GM23338 (cell line): Measurements from ENCODE around the gene KLK4. TPM values are rescaled to one million over a fixed set of nuclear protein-coding genes. Genes with fewer than 3 reads are reported as not detected.

Experiments used
- ATAC-seq: fragments of 200-7000 bp; cut with Tn5 transposase; 3 replicates; pipeline ENCODE4 v1.9.1; 2020
- DNase-seq: peaks from one replicate; pipeline ENCODE4 v3.0.0-alpha.2; 2015; ENCODE audit warnings: low spot score
- H2AFZ ChIP-seq: fragments of 200-600 bp; sonication (generic); 2 replicates; pipeline ENCODE4 v1.8.0; 2016; ENCODE audit warnings: antibody characterized with exemption, mild to moderate bottlenecking, moderate library complexity
- H3F3A ChIP-seq: fragments of 200-600 bp; sonication (generic); replicated peaks from 2 replicates; pipeline ENCODE4 v1.8.0; 2017; ENCODE audit warnings: antibody characterized with exemption, mixed run types, low read depth
- H3K27ac ChIP-seq: fragments of 200-600 bp; sonication (generic); 2 replicates; pipeline ENCODE4 v1.6.1; 2016; ENCODE audit warnings: low read depth
- H3K27me3 ChIP-seq: fragments of 200-600 bp; sonication (generic); 2 replicates; pipeline ENCODE4 v1.8.0; 2016; ENCODE audit warnings: mild to moderate bottlenecking, mixed run types, moderate library complexity; ENCODE audit not compliant: insufficient read depth
- H3K36me3 ChIP-seq: fragments of 200-600 bp; sonication (generic); 2 replicates; pipeline ENCODE4 v1.8.0; 2016; ENCODE audit warnings: mild to moderate bottlenecking; ENCODE audit not compliant: insufficient read depth
- H3K4me1 ChIP-seq: fragments of 200-600 bp; sonication (generic); 2 replicates; pipeline ENCODE4 v1.8.0; 2016; ENCODE audit warnings: mild to moderate bottlenecking, moderate library complexity; ENCODE audit not compliant: insufficient read depth
- H3K4me2 ChIP-seq: fragments of 200-600 bp; sonication (generic); 2 replicates; pipeline ENCODE4 v1.7.1; 2017; ENCODE audit warnings: mixed run types
- H3K4me3 ChIP-seq: fragments of 200-600 bp; sonication (generic); 2 replicates; pipeline ENCODE4 v1.6.1; 2016; ENCODE audit warnings: mixed run types
- H3K79me2 ChIP-seq: fragments of 200-600 bp; sonication (generic); replicated peaks from 2 replicates; pipeline ENCODE4 v1.8.0; 2017; ENCODE audit warnings: mild to moderate bottlenecking; ENCODE audit not compliant: insufficient read depth
- H3K9me2 ChIP-seq: fragments of 200-600 bp; sonication (generic); 2 replicates; pipeline ENCODE4 v1.8.0; 2017; ENCODE audit not compliant: insufficient read depth
- H4K20me1 ChIP-seq: fragments of 200-600 bp; sonication (generic); replicated peaks from 2 replicates; pipeline ENCODE4 v1.8.0; 2017; ENCODE audit warnings: mild to moderate bottlenecking; ENCODE audit not compliant: insufficient read depth
- H3K27ac Mint-ChIP-seq: 2 replicates; pipeline ENCODE4 v1.8.0; 2020; ENCODE audit warnings: inconsistent platforms, mild to moderate bottlenecking, moderate library complexity, mixed read lengths
- H3K27me3 Mint-ChIP-seq: 3 replicates; pipeline ENCODE4 v1.8.0; 2022; ENCODE audit warnings: low read depth, mild to moderate bottlenecking, moderate library complexity, mixed read lengths, inconsistent platforms; ENCODE audit not compliant: insufficient read depth, poor library complexity
- H3K36me3 Mint-ChIP-seq: 3 replicates; pipeline ENCODE4 v1.8.0; 2021; ENCODE audit warnings: low read depth, mild to moderate bottlenecking, inconsistent platforms, moderate library complexity, mixed read lengths
- H3K4me1 Mint-ChIP-seq: 3 replicates; pipeline ENCODE4 v1.8.0; 2020; ENCODE audit warnings: mild to moderate bottlenecking, inconsistent platforms, mixed read lengths
- H3K4me3 Mint-ChIP-seq: 3 replicates; pipeline ENCODE4 v1.8.0; 2021; ENCODE audit warnings: moderate library complexity, mild to moderate bottlenecking, inconsistent platforms, mixed read lengths
- H3K9me3 Mint-ChIP-seq: 3 replicates; pipeline ENCODE4 v1.8.0; 2020; ENCODE audit warnings: moderate library complexity, mild to moderate bottlenecking, inconsistent platforms, mixed read lengths
- EZH2phosphoT487 ChIP-seq: fragments of 200-600 bp; sonication (generic); IDR thresholded peaks from one replicate; pipeline ENCODE4 v1.8.1; 2018; ENCODE audit warnings: antibody characterized with exemption; ENCODE audit not compliant: unreplicated experiment
- NANOG ChIP-seq: IDR thresholded peaks from 2 replicates; pipeline ENCODE4 v1.6.1; 2016; ENCODE audit warnings: antibody characterized with exemption, borderline replicate concordance
- POLR2AphosphoS5 ChIP-seq: IDR thresholded peaks from 2 replicates; pipeline ENCODE4 v1.6.1; 2016; ENCODE audit warnings: antibody characterized with exemption, low read depth
- polyA plus RNA-seq: library from polyadenylated mRNA; unstranded; fragments of >200 nt; fragmentation: Nextera tagmentation; extraction: Ambion mirVana; gene quantifications from 2 replicates; pipeline ENCODE4 v1.2.1, GENCODE V29; 2016
- total RNA-seq: library from RNA; depleted of rRNA; stranded (reverse); fragments of >200 nt; shearing (Covaris generic); gene quantifications from 2 replicates; pipeline ENCODE4 v1.2.3, GENCODE V29; 2014
- TF ChIP-seq, protein P1 (sequence below), 2 experiments: fragments of 200-600 bp in 1 of 2; sonication (generic) in 1 of 2; conservative IDR thresholded peaks; 2 replicates each; pipeline versions ENCODE4 v1.5.1 to v1.6.1; 2016 to 2017; ENCODE audit warnings: antibody characterized with exemption in 2 of 2, low read depth in 2 of 2, mild to moderate bottlenecking in 2 of 2, moderate library complexity in 1 of 2
- TF ChIP-seq, protein P2 (sequence below): fragments of 250-450 bp; sonication (Bioruptor Pico); IDR thresholded peaks from 2 replicates; pipeline ENCODE4 v1.5.0; 2020; ENCODE audit warnings: mild to moderate bottlenecking, moderate library complexity

Gene KLK4
- total and polyA plus RNA-seq, 2 experiments from 2014 or later = 0.76 to 1.8 TPM

DNA sequence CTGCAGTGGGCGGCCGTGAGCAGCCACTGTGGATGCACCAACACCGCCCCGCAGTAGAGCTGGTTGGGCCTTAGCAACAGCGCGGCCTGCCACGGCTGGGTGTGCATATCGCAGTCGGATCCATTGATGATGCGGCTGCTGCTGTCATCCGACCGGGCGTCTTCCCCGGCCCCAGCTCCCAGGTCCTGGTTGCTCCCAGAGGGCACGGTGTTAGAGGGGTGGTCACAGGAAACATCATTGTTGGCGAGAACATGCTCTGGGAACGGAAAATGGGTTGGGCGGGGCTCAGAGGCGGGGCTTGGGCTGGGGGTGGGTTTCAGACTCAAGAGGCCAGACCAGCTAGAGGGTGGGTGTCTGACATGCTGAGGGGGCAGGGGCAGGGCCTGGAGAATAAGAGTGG lies 38.7 kb upstream of the KLK4 start:
- Mint-ChIP-seq H3K4me3 (no peak overlapping the region), H3K9me3 (peaks cover 13% of the 10 kb centered on the region), H3K27ac (no peak overlapping the region), H3K27me3 (peaks cover 8% of the 10 kb centered on the region), H3K36me3 (no peaks in the 10 kb centered on the region; the same call in 2 of the 3 replicates), H3K4me1 (peaks cover 8% of the 10 kb centered on the region)
- Histone ChIP-seq H3K4me3 (no peak overlapping the region), H3K27ac (no peak overlapping the region), H3K9me2 (no peaks in the 10 kb centered on the region), H2AFZ (no peak overlapping the region), H3K4me2 (no peak overlapping the region), H3K79me2 (no peaks in the 10 kb centered on the region), H3F3A (no peaks in the 10 kb centered on the region), H3K27me3 (no peaks in the 10 kb centered on the region), H4K20me1 (no peaks in the 10 kb centered on the region), H3K36me3 (no peaks in the 10 kb centered on the region), H3K4me1 (peaks cover 9% of the 10 kb centered on the region; the same call in 1 of the 2 replicates)
- ATAC-seq = no peak
- TF ChIP-seq, protein P1, sequence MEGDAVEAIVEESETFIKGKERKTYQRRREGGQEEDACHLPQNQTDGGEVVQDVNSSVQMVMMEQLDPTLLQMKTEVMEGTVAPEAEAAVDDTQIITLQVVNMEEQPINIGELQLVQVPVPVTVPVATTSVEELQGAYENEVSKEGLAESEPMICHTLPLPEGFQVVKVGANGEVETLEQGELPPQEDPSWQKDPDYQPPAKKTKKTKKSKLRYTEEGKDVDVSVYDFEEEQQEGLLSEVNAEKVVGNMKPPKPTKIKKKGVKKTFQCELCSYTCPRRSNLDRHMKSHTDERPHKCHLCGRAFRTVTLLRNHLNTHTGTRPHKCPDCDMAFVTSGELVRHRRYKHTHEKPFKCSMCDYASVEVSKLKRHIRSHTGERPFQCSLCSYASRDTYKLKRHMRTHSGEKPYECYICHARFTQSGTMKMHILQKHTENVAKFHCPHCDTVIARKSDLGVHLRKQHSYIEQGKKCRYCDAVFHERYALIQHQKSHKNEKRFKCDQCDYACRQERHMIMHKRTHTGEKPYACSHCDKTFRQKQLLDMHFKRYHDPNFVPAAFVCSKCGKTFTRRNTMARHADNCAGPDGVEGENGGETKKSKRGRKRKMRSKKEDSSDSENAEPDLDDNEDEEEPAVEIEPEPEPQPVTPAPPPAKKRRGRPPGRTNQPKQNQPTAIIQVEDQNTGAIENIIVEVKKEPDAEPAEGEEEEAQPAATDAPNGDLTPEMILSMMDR (conservative IDR thresholded peaks at IDR 0.05; ENCODE audit: low read depth in 2 of 2) = peak in 1 of 2 experiments; percentile 33; a peak in 2 of 4 replicates
- no peak for TF ChIP-seq POLR2AphosphoS5
- DNase-seq = peak; percentile 27

DNA sequence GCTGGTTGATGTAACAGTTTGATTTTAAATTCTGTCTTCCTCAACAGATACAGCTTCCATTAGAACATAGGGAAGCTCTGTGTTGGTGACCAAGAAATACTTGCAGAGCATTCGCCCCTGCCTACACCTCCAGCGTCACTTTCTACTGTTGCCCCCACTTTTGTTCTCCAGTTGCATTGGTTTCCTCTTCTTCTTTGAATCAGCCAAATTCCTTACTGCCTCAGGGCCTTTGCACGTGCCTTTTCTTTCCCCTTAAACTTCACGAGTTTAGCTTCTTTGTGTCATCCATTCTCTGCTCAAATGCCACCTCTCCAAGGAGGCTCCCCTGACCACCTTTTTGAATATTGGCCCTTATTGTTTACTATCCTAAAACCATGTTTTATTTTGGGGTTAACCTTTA lies 35.9 kb upstream of the KLK4 start:
- TF ChIP-seq NANOG = no peak
- Histone ChIP-seq H3K9me2 (no peaks in the 10 kb centered on the region), H4K20me1 (no peaks in the 10 kb centered on the region), H3K4me1 (no peaks in the 10 kb centered on the region), H3K4me3 (no peak overlapping the region), H3F3A (no peaks in the 10 kb centered on the region), H3K4me2 (no peak overlapping the region), H3K27ac (no peak overlapping the region), H3K79me2 (no peaks in the 10 kb centered on the region), H3K27me3 (no peaks in the 10 kb centered on the region), H3K36me3 (no peaks in the 10 kb centered on the region), H2AFZ (no peak overlapping the region)
- Mint-ChIP-seq H3K4me3 (no peak overlapping the region), H3K9me3 (peaks cover 32% of the 10 kb centered on the region), H3K4me1 (peaks cover under 1% of the 10 kb centered on the region; the same call in 1 of the 3 replicates), H3K36me3 (peaks cover under 1% of the 10 kb centered on the region; the same call in 1 of the 3 replicates), H3K27ac (no peak overlapping the region), H3K27me3 (peaks cover 5% of the 10 kb centered on the region)
- ATAC-seq (no peak), DNase-seq (no peak)

DNA sequence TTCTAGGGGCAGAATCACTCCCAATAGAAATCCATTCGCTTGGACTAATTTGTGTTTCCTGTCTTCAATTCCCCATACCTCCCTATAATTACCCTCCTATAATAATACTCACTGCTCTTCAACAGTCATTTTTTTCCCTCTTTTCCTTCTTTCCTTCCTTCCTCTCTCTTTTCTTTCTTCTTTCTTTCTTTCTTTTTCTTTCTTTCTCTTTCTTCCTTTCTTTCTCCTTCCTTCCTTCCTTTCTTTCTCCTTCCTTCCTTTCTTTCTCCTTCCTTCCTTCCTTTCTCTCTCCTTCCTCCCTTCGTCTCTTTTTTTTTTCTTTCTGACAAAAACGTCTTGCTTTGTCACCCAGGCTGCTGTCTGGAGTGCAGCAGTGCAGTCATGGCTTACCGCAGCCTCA lies 33.6 kb upstream of the KLK4 start:
- H2AFZ ChIP-seq = no peak overlapping the region
- peaks cover 4% of the 10 kb centered on the region for H3K27me3 Mint-ChIP-seq
- no peaks in the 10 kb centered on the region for H3K79me2 ChIP-seq
- no peak overlapping the region for H3K4me3 Mint-ChIP-seq
- no peak overlapping the region for H3K4me2 ChIP-seq
- DNase-seq (no peak), ATAC-seq (no peak)
- H3K4me1 Mint-ChIP-seq = no peaks in the 10 kb centered on the region
- no peaks in the 10 kb centered on the region for H3K27me3 ChIP-seq
- H3K36me3 ChIP-seq = no peaks in the 10 kb centered on the region
- no peaks in the 10 kb centered on the region for H3F3A ChIP-seq
- H3K4me3 ChIP-seq = no peak overlapping the region
- no peaks in the 10 kb centered on the region for H3K4me1 ChIP-seq
- peaks cover 42% of the 10 kb centered on the region for H3K9me3 Mint-ChIP-seq
- H3K36me3 Mint-ChIP-seq = peaks cover 3% of the 10 kb centered on the region; the same call in 2 of the 3 replicates
- H3K27ac ChIP-seq = no peak overlapping the region
- 0 out of 2 replicates have a peak, but pooled peaks cover 4% of the 10 kb centered on the region for H3K9me2 ChIP-seq
- TF ChIP-seq, protein P2, sequence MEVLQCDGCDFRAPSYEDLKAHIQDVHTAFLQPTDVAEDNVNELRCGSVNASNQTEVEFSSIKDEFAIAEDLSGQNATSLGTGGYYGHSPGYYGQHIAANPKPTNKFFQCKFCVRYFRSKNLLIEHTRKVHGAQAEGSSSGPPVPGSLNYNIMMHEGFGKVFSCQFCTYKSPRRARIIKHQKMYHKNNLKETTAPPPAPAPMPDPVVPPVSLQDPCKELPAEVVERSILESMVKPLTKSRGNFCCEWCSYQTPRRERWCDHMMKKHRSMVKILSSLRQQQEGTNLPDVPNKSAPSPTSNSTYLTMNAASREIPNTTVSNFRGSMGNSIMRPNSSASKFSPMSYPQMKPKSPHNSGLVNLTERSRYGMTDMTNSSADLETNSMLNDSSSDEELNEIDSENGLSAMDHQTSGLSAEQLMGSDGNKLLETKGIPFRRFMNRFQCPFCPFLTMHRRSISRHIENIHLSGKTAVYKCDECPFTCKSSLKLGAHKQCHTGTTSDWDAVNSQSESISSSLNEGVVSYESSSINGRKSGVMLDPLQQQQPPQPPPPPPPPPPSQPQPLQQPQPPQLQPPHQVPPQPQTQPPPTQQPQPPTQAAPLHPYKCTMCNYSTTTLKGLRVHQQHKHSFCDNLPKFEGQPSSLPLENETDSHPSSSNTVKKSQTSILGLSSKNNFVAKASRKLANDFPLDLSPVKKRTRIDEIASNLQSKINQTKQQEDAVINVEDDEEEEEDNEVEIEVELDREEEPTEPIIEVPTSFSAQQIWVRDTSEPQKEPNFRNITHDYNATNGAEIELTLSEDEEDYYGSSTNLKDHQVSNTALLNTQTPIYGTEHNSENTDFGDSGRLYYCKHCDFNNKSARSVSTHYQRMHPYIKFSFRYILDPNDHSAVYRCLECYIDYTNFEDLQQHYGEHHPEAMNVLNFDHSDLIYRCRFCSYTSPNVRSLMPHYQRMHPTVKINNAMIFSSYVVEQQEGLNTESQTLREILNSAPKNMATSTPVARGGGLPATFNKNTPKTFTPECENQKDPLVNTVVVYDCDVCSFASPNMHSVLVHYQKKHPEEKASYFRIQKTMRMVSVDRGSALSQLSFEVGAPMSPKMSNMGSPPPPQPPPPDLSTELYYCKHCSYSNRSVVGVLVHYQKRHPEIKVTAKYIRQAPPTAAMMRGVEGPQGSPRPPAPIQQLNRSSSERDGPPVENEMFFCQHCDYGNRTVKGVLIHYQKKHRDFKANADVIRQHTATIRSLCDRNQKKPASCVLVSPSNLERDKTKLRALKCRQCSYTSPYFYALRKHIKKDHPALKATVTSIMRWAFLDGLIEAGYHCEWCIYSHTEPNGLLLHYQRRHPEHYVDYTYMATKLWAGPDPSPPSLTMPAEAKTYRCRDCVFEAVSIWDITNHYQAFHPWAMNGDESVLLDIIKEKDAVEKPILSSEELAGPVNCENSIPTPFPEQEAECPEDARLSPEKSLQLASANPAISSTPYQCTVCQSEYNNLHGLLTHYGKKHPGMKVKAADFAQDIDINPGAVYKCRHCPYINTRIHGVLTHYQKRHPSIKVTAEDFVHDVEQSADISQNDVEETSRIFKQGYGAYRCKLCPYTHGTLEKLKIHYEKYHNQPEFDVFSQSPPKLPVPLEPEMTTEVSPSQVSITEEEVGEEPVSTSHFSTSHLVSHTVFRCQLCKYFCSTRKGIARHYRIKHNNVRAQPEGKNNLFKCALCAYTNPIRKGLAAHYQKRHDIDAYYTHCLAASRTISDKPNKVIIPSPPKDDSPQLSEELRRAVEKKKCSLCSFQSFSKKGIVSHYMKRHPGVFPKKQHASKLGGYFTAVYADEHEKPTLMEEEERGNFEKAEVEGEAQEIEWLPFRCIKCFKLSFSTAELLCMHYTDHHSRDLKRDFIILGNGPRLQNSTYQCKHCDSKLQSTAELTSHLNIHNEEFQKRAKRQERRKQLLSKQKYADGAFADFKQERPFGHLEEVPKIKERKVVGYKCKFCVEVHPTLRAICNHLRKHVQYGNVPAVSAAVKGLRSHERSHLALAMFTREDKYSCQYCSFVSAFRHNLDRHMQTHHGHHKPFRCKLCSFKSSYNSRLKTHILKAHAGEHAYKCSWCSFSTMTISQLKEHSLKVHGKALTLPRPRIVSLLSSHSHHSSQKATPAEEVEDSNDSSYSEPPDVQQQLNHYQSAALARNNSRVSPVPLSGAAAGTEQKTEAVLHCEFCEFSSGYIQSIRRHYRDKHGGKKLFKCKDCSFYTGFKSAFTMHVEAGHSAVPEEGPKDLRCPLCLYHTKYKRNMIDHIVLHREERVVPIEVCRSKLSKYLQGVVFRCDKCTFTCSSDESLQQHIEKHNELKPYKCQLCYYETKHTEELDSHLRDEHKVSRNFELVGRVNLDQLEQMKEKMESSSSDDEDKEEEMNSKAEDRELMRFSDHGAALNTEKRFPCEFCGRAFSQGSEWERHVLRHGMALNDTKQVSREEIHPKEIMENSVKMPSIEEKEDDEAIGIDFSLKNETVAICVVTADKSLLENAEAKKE (CRISPR knock-in tag) = no peak
- no peak for TF ChIP-seq EZH2phosphoT487
- H3K27ac Mint-ChIP-seq = no peak overlapping the region
- no peaks in the 10 kb centered on the region for H4K20me1 ChIP-seq
